ENCODE measurements around the gene CHRNA10.

The CHRNA10 gene, protein sequence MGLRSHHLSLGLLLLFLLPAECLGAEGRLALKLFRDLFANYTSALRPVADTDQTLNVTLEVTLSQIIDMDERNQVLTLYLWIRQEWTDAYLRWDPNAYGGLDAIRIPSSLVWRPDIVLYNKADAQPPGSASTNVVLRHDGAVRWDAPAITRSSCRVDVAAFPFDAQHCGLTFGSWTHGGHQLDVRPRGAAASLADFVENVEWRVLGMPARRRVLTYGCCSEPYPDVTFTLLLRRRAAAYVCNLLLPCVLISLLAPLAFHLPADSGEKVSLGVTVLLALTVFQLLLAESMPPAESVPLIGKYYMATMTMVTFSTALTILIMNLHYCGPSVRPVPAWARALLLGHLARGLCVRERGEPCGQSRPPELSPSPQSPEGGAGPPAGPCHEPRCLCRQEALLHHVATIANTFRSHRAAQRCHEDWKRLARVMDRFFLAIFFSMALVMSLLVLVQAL

DNA sequence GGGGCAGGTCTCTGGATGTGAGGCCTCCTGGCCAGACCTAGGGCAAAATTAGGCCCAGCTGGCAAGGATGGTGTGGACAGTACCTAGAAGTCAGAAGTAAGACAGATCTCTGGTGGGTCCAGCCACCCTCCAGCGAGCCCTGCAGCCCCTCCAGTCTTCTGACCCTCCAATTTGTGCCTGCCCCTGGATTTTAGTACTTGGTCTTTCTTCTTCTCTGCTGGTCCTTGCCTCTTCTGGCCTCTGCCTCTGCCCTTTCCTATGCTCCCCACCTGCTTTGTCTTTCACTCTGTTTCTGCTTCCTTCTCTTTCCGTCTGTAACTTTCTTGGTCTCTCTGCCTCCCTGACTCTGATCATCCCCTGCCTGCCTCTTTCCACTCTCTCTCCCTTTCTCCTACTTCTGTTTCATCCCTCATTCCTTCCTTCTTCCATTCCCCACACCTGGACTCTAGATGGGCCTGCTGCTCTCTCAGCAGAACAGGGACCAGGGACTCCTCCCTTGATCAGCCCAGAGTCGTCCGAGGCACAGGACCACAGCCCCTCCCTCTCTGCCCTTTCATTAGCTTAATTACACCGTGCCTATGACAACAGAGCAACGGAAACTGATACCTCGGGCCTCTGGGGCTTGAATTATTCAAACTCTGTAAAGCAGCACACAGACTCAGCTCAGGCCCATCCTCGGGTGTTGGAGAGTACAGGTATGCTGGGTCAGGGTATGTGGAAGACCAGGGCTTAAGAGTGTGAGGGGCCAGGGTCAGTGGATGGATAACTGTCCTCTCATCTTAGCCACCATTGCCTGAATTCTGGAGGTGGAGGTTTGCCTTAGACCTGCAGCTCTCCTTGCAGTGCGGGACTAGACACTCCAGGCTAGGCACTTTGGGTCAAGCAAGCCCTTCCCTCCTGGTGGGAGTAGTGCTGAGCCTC lies at the start of gene CHRNA10:
Gene CHRNA10 (minus strand): TSS at position 51 of the 921 bp plus-strand sequence. CDS start 72 bp downstream, outside the sequence.
- DNase-seq = no peak

DNA sequence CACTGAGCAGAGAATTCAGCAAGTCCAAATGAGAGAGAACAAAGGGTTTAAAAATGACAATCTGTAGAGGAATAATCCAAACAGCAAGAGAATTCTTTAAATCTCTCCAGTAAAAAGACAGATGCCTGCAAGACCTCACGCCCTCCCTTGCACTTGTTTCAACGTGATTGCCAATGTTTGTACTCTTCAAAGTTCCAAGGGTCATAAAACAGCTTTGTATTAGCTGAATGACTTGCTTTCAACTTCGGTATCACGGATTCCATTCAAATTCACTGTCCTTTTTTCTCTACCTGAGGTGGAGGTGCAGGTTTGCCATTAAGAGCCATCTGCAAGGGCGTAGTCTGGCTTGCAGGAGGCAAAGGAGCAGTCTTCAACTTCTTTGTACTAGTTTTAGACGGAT lies 41.1 kb upstream of the CHRNA10 start:
- no peak for DNase-seq

DNA sequence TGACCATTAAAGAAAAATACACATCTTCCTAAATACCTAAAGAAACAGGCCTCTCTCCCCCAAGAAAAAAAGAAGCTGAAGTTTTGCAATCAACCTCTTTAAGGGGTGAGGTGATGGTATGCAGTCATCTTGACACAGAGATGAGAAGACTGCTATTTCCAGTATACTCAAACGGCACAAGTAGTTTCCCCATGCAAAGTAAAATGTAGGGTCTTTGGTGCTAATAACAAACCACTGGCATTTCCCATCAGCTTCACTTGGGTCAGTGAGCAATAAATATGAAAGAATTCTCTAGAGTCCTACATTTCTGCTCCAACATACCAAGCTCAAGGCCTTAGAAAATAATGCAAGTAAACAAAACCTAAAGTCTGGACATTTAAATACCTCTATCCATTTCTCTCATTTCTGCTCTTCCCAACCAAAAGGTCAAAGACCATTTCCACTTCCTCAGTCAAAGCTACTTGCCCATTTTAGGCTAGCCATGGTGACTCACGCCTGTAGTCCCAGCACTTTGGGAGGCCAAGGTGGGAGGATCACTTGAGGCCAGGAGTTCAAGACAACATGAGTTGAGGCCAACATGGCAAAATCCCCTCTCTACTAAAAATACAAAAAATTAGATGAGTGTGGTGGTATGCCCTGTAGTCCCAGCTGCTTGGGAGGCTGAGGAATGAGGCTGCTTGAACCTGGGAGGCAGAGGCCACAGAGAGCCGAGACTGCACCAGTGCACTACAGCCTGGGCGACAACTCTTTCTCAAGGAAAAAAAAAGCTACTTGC lies 39.5 kb upstream of the CHRNA10 start:
- DNase-seq = no peak

DNA sequence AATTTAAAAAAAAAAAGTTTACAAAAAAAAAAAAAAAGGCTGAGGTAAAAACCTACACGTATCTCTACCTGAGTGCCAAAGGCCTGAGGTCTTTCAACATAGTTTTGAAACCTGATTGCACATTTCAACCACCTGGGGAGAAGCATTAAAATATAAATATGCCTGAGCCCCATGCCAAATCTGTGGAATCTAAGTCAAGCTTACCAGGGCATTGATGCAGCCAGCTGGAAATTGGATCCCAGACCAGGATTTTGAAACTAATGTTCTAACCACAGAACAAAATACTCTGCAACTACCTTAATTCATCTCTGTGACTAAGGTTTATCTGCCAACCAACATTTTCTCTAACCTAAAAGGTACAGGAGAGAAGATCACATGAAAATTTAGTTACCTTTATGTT lies 38.8 kb upstream of the CHRNA10 start:
- DNase-seq = no peak

DNA sequence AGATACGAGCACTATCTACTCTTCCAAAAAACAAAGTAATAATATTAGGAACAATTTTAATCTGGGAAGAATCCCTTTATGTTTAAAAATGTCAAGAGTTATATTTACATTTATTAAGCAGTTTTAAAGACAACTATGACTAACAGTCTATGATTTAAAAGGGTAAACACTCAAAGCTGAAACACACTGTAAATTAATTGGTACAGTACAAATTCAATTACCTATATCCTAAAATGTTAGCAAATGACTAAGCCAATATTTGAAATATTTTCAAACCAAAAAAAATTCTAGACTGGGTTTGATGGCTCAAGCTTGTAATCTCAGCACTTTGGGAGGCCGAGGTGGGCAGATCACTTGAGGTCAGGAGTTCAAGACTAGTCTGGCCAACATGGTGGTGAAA lies 36.0 kb upstream of the CHRNA10 start:
- no peak for DNase-seq

DNA sequence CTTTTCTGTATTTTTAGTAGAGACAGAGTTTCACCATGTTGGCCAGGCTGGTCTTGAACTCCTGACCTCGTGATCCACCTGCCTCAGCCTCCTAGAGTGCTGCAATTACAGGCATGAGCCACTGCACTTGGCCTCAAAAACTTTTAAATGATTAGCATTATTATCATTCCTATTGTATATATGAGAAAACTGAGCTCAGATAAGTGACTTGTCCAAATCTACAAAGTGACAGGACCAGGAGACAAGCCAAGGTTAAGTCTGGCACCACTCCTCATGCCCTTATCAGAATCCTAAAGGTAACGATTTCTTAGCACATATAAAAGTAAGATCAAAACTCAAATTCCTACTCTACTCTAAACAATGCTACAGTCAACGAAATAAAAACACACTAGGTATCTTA lies 32.2 kb upstream of the CHRNA10 start:
- no peak for DNase-seq

DNA sequence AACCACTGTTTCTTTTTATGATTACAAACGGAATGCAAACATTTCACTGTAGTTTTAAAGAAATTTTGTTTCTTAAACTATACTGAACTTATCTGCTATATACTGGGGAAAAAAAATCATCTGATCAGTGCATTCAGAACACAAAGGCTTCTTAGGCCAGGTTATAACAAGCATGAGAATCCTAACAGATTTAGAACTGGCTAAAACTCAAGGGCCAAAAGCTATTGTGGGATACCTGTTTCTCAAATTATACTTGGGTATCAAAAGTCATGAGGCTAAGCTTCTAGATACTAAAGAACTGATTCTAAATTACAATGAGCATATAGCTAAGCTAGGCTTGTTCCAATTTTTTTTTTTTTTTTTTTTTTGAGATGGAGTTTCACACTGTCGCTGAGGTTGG lies 29.7 kb upstream of the CHRNA10 start:
- DNase-seq = no peak

DNA sequence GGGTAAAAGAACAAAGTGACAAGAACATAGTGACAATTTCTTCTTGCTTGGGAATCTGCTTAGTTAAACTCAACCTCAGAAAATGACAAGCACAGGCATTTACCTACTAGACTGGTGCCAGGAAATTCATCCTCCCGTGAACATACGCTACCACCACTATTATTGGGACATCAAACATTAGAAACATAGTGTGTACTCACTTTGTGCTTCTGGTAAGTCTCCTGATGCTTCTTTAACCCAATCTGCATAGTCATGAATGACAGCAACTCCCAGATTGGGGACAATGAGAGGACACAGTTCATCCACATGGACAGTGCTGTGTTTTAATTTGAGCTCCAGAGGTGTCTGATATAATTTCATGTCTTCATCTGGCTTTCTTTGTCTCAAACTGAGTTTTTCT lies 29.2 kb upstream of the CHRNA10 start:
- no peak for DNase-seq

DNA sequence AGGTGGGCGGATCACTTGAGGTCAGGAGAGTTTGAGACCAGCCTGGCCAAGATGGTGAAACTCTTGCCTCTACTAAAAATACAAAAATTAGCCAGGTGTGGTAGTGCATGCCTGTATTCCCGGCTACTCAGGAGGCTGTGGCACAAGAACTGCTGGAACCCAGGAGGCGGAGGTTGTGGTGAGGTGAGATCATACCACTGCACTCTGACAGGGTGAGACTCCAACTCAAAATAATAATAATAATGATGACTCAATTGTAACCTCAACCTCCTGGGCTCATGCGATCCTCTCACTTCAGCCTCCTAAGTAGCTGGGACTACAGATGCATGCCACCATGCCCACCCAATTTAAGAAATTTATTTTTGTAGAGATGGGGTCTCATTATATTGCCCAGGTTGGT lies 15.6 kb upstream of the CHRNA10 start:
- no peak for DNase-seq

DNA sequence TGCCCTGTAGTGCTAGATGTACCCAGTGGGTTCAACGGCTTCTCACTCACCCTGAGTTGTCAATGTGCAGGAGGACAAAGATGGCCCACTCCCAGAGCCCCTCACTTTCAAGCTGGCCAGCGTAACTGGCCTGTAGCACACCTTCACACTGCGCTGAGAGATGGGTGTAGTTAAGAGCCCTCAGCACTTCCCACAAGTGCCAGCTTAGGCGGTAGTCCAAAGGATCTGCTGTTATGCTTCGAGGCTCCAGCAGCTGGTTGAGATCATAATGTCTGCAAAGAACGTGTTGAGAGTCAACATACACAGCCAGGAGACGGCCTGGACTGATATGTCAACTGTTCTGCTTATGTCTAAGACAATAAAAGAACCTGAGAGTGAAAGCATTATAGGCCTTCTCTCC lies 14.7 kb upstream of the CHRNA10 start:
- no peak for DNase-seq

DNA sequence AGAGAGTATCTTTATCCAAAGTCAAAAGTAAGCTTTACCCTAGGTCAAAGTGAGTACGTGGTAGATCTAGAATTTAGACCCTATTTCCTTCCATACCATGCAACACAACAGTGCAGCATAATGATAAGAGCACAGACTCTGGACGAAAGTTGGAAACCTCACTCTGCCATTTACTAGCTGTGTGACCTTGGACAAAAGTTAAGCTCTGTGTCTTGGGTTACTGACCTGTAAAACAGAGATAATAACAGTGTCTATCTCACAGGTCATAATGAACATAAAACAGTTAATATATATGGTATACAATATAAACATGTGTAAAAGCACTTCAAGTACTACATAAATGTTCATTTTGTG lies 13.6 kb upstream of the CHRNA10 start:
- no peak for DNase-seq

DNA sequence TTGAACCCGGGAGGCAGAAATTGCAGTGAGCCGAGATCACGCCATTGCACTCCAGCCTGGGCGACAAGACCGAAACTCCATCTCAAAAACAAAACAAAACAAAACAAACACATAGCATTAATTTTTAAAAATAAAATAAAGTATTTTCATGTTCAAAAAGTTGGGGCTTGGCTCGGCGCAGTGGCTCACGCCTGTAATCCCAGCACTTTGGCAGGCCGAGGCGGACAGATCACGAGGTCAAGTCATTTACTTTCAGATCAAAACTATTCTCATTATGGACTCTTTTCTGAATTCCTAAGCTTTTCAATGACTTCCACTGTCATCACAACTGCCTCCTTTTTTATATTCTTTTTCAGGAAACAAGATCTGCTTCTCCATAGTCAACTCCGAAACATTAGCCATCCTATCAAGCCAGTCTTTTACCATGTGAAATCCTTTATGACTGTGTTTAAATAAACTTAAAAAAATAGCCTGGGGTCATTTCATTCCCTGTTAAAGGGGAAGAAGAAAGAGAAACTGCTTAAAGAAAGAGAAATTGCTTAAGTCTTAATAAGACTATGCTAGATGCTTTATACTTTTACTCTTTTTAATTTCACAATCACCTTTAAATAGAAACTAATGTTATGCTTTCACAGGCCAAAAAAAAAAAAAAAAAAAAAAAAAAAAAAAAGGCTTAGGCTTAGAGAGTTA lies 13.1 kb upstream of the CHRNA10 start:
- no peak for DNase-seq

DNA sequence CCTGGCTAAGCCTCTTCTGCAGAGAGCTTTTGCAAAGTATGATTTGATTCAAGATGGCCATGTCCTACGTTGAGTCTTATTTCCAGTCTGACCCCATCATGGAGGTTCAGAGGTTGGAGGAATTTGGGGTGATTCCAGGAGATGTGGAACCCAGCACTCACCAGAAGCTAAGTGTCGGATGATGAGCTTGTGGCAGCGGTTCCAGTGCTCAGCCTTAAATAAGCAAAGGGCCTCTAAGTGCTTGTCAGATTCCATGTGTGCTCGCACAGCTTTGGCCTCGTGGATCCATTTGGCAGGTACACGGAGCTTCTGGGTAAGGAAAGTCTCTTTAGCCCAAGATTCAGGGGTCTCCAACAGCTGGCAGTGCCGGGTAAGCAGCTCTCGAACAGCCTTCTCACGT lies 11.9 kb upstream of the CHRNA10 start:
- no peak for DNase-seq

DNA sequence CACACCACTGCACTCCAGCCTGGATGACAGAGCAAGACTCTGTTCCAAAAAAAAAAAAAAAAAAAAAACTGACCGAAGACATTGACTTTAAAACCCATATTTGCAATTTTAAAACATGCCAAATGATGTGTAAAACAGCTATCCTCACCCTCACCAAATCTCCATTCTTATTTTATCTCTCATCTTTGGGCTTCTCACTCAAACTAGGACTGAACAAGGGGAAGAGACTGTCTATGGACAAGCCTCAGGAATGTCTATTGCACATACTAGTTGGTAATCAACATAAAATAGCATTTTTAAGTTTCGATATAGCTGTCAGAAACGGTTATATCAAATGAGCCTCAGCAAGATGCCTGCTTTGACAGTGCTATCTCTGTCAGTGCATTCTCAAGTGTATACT lies 7.9 kb upstream of the CHRNA10 start:
- DNase-seq = no peak

DNA sequence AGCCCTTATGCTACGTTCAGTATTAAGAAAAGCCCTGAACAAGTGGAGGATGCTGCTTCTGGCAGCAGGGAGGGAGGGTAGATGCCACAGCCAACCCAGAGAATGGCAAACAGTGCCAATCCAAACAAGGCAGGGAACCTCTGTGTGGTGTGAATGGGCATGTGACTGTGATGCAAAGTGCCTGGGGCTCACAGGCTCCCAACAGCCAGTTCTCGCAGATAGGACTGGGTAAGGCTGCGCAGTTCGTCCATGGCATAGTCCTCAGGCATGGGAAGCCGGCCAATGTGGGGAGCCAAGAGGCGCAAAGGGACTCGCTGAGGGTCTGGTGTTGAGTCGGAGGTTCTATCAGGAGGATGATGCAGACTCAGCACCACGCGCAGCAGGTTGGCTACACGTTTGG lies 4.8 kb upstream of the CHRNA10 start:
- DNase-seq = no peak

DNA sequence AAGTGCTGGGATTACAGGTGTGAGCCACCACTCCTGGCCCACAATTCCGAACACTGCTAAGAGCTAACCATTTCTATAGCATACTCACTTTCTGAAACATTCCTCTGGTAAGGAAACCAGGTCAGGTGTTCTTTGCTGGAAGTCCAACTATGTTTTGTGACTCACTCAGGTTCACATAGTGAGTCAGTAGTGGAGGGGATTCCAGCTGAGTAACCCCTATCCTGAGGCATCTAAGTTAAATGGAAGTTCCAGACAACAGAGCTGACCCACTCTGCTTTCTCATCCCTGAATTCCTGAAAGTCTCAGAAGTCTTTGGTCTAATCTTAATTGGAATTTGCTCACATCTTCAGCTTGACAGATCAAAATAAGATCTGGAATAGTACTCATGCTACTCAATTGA lies 3.0 kb upstream of the CHRNA10 start:
- no peak for DNase-seq

DNA sequence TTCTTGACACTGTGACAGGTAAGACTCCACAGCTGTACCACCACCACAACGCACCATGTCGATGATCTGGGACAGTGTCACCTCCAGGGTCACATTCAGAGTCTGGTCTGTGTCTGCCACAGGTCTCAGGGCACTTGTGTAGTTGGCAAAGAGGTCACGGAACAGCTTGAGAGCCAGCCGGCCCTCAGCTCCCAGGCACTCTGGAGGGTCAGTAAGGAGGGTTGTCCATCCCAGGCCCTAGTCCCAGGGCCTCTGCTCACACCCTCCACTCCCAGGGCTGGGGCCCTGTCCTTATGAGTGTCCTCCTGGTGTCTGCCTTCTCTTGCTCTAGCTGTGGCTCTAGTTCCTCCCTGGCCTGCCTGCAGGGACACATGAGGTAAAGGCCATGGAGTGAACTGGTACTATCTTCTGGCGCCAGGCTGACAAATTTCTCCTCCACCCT lies 1.4 kb downstream of the CHRNA10 start:
- DNase-seq = no peak

DNA sequence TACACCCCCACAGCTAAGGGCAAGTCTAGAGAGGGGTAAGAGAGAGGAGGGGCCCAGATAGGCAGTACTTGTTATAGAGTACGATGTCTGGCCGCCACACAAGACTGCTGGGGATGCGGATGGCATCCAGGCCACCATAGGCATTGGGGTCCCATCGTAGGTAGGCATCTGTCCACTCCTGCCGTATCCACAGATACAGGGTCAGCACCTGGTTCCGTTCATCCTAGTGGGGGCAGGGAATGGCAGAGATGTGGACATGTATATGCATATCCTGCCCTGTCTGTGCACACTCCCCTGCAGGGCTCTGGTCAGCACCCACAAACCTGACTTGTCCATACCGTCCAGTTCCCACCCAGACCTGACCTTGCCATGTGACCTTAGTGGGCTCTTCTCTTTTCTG lies 2.1 kb downstream of the CHRNA10 start:
- no peak for DNase-seq

DNA sequence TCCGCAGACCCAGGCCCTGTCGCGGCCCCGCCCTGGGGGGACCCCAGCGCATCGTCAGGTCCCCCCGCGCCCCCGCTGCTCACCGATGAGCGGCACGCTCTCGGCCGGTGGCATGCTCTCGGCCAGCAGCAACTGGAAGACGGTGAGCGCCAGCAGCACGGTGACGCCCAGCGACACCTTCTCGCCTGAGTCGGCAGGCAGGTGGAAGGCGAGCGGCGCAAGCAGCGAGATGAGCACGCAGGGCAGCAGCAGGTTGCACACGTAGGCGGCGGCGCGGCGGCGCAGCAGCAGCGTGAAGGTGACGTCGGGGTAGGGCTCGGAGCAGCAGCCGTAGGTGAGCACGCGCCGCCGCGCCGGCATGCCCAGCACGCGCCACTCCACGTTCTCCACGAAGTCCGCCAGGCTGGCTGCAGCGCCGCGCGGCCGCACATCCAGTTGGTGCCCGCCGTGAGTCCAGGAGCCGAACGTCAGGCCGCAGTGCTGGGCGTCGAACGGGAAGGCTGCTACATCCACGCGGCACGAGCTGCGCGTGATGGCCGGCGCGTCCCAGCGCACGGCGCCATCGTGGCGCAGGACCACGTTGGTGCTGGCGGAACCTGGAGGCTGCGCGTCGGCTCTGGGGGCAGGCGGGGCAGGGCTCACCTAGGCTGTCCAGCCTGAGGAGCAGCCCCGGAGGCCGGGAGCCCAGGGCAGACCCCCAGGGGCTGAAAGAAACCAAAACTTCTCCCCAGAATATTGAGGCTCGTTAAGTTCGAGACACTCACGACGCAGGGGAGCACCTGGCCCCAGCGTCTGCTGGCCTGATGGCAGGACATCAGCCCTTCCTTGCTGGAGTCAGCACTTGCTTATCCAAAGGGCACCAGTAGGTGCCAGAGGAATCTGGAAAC lies 3.8 kb downstream of the CHRNA10 start:
- DNase-seq = no peak

DNA sequence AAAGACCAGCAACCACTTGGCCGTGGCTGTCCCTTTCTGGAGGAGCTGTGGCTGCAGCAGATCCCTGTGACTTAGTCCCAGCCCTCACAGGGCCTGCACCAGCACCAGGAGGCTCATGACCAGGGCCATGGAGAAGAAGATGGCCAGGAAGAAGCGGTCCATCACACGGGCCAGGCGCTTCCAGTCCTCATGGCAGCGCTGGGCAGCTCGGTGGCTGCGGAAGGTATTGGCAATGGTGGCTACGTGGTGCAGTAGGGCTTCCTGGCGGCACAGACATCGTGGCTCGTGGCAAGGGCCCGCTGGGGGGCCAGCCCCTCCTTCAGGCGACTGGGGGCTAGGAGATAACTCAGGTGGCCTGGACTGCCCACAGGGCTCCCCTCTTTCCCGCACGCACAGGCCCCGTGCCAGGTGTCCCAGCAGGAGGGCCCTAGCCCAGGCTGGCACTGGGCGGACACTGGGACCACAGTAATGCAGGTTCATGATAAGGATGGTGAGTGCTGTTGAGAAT lies 5.1 kb downstream of the CHRNA10 start:
- no peak for DNase-seq

DNA sequence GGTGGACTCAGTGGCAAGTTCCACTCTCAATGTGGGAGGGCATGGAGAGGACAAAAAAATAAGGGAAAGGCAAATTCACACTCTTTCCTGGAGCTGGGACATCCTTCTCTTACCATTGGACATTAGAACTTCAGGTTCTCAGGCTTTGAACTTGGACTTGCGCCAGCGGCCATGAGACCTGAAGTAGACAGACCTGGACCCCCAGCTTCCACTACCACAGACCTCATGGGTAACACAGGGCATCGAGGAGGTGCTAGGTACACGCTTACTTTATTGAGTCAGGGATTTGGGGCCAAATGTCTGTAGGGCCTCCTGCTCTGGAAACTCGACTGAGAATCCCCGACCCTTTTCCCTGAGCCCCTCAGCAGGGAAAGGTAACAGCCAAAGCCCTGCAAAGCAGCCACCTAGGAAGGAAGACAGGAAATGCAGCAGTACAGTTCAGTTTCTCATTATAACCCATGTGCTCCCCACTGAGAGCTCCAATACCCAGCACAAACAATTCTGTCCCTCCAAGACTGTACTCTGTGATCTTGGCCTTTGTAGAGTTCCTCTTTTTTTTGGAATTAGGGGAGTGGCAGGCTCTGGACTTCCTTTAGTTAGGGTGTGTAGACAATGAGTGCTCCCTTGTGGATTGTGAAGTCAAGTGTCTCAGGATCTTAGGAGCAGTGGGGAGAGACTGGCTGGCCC lies 5.7 kb downstream of the CHRNA10 start:
- no peak for DNase-seq
